Stimulated activated CD4-positive, alpha-beta T cell treated with anti-CD3 and anti-CD28 coated beads, Interleukin-1b, Interleukin-23, amount 100 ng/mL, for 1 hour (primary cell): ENCODE measurements around the gene SVOP.
"Not testable (repeated sequence)": the region's sequence is repeated elsewhere in the genome, so short reads cannot be mapped to it uniquely, and the experiment has no call there.

Source experiments
- DNase-seq, 2 donors: peaks; one replicate each; pipeline ENCODE4 v3.0.0-alpha.2; 2020; ENCODE audit warnings: low read depth in 2 of 2

SVOP gene

DNA sequence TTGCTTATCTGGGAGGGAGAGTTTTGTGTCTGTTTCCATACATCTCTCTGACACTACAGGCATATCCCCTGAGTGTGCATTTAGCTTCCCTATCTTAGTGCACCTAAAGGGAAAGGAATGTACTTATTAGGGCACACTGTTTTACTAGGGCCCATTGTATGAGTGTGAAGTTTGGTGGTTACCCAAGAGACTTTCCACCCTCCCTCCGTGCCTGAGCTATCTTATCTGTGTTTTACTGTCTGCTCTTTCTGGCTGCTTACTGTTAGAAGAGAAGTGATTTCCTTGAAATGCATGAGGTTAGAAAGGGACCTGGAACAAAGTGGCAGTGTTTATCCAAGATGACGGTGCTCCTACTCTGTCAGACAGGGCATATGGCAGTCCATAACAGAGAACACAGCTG is 8.5 kb upstream of the SVOP start:
- no peak for DNase-seq

DNA sequence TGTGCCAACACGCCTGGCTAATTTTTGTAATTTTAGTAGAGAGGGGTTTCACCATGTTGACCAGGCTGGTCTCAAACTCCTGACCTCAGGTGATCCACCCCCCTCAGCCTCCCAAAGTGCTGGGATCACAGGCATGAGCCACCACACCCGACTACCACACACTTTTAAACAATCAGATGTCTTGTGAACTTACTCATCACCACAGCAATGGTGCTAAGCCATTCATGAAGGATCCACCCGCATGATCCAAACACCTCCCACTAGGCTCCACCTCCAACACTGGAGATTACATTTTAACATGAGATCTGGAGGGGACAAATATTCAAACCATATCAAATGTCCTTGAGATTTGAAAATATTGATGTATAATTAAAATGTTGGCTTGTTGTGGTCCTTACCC is 7.8 kb upstream of the SVOP start:
- not testable (repeated sequence) for DNase-seq

DNA sequence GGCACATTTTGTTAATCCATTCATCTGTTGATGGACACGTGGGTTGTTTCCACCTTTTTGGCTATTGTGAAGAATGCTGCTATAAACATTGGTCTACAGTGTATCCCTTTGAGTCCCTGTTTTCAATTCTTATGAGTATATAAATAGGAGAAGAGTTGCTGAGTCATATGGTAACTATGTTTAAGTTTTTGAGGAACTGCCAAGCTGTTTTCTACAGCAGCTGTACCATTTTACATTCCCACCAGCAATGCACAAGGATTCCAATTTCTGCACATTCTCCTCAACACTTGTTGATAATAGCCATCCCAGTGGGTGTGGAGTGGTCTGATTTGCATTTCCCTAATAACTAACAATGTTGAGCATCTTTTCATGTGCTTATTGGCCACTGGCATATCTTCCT is 6.9 kb upstream of the SVOP start:
- no peak for DNase-seq

DNA sequence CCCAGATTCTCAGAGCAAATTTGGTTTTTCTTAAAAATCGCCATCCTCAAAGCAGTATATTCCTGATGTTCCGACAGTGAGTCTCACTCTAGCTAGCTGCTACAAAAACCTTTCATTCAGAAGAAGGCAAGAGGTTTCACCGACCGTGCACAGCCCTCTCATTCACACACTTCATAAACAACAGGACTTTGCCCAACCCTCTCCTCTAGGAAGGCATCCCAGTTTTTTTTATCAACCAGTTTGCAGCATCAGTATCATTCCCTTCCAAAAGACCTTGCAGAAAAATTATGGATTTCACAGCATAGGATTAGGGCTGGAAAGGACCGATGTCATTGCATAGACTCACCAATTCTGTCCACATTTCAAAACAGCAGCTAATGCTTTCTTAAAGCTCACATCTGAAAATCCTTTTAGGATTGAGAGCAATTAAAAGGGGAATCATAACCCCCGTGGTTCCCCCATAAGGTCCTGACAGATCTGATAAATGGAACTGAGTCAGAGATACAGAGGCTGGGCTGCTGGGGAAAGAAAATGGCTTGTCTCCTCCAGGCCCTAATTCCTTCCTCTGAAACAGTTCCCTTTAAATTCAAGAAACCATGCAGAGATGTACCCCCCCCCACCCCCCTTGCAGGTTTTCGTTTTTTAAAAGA is 597 bp downstream of the SVOP start:
- DNase-seq = no peak

DNA sequence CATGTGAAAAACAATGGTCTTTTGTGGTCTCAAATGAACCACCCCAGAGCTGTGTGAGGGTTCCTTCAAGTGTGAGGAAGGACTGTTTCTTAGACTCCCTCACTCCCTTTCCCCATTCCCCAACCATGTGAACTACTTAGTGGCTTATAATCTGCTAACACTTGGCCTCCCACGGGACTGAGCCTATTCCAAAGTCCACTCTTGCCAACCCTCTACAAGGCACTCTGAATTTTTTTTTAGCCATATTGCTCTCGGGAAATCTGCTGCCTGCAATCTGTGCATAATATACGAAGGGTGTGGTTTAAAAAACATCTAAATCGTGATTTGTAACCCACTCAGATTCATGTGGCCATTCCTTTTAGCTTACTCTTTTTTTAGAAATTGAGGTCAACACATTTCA is 2.6 kb downstream of the SVOP start:
- DNase-seq = no peak

DNA sequence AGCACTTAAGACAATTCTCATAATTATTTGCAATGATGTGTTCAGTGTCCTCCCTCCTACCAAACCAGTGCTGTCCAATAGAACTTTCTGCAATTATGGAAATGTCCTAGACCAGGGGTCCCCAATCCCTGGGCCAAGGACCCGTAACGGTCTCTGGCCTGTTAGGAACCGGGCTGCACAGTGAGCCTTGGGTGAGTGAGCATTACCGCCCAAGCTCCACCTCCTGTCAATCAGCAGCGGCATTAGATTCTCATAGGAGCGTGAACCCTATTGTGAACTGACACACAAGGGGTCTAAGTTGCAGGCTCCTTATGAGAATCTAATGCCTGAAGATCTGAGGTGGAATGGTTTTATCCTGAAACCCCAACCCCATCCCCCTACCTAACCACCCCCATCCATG is 3.9 kb downstream of the SVOP start:
- DNase-seq = no peak

DNA sequence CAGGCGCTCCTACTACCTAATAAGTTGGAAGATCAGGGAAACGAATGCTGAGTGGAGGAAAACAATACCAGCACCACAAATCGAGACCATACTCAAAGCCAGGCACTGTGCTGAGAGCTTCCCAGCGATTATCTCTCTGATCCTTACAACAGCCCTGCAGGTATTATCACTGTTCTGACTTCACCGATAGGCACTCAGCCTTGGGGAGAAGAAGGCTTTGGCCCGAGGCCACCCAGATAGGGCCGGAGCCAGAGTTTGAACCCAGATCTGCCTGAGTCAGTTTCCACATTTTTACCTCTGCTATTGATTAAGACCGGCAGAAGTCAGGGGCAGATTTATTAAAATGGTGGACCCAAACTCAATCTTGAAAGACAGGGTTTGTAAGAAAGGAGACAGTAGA is 4.9 kb downstream of the SVOP start:
- DNase-seq = no peak

DNA sequence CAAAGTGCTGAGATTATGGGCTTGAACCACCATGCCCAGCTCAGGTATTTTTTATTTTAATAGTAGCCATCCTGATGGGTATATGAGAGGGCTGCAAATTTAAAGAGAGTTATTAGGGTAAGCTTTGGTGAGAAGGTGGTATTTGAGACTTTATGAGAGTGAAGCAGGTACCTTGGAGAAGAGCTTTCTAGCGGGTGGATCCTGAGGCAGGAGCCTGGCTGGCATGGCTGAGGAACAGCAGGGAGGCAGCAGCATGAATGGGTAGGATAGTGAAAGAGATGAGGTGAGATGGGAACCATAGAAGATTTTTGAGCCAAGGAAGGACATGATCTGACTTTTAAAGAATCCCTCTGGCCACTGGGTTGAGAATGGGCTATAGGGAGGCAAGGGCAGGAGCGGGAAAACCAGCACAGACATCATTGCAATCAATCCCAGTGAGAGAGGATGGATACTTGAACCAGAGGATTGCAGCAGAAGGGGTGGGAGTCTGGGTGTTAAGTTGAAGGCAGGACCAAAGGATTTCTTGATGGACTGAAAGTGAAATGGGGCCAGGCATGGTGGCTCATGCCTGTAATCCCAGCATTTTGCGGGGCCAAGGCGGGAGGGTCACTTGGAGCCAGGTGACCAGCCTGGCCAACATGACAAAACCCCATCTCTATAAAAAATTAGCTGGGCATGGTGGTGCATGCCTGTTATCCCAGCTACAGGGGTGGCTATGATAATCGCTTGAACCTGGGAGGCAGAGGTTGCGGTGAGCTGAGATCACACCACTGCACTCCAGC is 5.7 kb downstream of the SVOP start:
- no peak for DNase-seq

DNA sequence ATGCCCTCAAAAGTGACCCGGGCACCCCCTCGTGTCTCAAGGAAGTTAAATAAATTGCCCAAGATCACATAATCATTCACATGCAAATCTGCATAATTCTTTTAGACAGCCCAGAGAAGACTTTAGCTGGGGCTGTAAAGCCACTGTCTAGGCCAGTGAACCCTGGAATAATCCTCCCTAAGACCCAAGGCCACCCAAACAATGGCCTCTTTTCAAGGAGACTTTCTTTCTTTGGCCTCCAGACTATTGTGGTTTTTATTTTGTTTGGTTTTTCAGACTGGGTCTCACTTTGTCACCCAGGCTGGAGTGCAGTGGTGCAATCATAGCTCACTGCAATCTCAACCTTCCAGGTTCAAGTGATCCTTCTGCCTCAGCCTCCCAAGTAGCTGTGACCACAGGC is 10.6 kb downstream of the SVOP start:
- DNase-seq = no peak

DNA sequence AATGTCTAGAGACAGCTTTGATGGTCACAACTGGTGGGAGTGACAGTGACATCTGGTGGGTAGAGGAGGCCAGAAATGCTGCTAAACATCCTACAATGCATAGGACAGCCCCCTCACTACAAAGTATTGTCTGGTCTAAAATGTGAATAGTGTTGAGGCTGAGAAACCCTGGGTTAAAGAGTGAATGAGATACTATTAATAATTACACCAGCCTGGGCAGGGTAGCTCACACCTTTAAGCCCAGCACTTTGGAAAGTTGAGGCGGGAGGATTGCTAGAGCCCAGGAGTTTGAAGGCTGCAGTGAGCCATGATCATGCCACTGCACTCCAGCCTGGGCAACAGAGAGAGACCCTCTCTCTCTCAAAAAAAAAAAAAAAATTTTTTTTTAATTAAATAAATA is 11.1 kb downstream of the SVOP start:
- DNase-seq = no peak

DNA sequence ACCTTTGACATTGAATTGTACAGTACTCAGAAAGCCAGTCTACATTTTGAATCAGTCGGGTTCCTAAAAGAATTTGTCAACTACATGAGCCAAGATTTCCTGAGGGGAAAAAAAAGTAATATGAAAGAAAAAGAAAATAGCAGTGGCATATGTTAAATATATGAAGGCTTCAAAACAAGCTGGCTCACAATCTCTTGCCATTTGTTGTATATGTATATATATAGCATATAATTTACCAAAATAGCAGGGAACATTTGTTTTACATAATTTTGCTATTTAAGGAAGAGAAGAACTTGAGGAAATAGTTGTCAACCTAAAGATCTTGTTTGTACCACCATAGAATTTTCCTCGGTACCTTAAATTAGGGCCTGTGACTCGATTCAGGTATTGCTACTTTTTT is 16.9 kb downstream of the SVOP start:
- DNase-seq = no peak

DNA sequence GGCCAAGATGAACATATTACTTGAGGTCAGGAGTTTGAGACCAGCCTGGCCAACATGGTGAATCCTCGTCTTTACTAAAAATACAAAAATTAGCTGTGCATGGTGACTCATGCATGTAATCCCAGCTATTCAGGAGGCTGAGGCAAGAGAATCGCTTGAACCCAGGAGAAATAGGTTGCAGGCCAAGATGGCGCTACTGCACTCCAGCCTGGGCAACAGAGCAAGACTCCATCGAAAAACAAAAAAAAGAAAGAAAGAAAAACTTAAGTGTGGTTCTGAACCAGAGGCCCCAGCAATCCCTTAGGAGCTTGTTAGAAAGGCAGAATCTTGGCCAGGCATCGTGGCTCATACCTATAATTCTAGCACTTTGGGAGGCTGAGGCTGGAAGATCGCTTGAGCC is 24.5 kb downstream of the SVOP start:
- no peak for DNase-seq

DNA sequence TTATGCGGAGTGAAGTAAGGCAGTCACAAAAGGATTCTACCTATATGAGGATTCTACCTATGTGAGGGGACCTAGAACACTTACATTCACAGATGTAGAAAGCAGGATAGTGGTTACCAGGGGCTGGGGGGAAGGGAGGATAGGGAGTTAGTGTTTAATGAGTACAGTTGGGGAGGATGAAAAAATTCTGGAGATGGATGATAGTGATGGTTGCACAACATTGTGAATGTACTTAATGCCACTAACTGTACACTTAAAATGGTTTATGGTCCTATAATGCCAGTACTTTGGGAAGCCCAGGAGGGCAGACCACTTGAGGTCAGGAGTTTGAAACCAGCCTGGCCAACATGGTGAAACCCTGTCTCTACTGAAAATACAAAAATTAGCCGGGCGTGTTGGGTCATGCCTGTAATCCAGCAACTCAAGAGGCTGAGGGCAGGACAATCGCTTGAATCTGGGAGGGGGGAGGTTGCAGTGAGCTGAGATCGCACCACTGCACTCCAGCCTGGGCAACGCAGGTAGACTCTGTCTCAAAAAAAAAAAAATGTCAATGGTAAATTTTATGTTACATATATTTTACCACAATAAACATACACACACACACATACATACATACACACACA is 25.4 kb downstream of the SVOP start:
- DNase-seq = no peak

DNA sequence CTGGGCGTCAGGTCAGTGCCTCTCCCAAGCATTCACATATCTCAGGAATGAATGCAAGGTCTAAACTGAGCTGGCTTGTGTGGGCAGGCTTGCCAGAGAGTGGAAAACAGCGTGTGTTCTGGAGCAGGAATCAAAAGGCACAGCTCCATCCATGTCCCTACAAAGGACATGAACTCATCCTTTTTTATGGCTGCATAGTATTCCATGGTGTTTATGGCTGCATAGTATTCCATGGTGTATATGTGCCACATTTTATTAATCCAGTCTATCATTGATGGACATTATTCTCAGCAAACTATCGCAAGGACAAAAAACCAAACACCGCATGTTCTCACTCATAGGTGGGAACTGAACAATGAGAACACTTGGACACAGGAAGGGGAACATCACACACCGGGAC is 30.8 kb downstream of the SVOP start:
- not testable (repeated sequence) for DNase-seq

DNA sequence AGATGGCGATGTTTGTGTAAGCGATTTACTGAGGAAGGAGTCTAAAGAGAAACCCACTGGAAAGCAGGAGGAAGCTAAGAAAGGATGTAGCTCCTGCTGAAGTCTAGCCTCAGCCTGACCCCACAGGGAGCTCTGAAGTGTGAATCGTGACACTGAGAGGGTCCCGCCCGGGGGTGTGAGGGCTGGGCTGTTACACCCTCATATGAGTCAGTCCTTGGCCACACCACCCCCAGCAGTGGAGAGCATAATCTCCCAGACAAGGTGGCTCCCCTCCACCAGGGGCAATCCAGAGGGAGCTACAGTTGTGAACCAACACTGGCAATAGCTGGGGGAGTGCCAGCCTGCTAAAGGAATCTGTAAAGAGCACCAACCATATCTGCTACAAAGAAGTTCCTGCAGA is 31.5 kb downstream of the SVOP start:
- no peak for DNase-seq

DNA sequence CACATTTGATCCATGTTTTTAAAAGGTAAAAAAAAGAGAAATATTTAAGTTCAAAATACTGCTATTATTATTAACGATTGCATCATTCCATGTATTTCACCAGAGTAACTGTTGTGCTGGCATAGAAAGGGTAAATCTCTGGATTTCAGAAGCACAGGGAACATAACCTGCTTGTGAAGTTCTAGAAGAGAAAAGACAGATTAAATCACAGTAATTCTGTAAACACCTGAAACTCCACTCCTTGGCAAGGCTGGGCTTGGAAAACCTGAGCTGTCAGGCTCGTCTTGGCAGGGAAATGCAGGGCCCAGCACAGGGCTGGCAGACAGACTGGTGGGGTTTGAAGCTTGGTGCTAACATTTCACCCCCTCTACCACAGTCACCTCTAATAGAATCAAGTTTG is 35.1 kb downstream of the SVOP start:
- no peak for DNase-seq

DNA sequence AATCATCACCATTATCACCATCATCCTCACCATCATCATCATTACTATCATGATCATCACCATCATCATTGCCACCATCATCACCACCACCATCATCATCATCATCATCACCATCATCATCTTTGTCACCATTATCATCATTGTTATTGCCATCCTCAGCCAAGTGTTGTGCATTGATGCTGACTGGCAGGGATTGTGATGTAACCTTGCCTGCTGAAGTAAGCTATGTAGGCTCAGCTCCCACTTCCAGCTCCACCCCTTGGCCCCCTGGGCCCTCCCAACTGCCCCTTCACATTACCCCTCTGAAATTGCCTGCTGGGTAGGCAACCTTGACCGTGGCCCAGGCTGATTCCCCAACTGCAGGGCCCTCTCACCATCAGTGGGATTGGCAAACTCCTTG is 37.6 kb downstream of the SVOP start:
- DNase-seq = no peak

DNA sequence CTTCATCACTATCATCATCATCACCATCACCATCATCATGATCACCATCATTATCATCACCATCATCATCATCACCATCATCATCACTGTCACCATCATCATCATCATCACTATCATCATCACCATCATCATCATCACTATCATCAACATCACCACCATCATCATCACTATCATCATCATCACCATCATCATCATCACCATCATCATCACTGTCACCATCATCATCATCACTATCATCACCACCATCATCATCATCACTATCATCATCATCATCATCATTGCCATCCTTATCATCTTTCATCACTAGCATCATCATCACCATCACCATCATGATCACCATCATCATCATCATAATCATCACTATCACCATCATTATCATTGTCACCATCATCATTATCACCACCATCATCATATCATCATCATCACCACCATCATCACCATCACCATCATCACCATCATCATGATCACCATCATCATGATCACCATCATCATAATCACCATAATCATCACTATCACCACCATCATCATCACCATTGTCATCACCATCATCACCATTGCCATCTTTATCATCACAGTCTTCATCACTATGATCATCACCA is 38.1 kb downstream of the SVOP start:
- DNase-seq = no peak

DNA sequence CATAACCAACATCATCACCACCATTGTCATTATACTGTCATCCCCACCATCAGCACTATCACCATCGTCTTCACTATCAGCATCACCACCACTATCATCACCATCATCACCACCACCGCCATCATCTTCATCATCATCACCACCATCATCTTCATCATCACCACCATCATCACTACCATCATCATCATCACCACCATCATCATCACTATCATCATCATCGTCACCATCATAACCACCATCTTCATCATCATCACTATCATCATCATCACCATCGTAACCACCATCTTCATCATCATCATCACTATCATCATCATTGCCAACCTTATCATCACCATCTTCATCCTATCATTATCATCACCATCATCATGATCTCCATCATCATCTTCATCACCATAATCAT is 39.0 kb downstream of the SVOP start:
- DNase-seq = no peak

DNA sequence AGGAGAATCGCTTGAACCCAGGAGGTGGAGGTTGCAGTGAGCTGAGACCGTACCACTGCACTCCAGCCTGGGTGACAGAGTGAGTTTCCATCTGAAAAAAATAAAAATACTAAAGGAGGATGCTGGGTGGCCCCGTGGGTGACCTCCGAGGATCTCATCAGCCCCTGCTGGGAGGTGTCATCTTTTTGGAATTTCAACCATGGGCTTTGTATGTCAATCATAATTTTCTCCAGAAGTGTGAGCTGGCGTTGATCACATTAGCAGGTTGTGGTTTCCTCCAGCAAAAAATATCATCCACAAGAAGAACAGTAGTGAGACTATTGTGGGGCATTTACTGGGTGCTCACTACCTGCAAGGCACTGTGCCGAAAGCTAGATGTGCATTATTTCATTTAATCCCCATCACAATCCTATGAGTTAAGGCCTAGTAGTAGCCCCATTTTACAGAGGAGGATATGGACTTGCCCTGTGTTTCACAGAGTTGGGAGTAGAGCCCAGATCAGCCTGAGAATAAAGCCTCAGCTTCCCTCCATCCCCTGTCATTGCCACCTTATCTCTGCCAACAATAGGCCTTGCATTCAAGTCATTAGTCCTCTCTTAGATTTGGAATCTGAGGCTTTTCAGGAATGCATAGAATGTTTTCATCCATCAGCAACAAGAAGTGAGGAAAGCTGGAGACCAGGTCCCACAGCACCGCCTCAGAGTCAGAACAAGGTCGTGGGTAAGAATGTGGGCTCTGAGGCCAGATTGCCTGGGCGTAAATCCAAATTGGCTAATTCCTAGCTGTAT is 39.8 kb downstream of the SVOP start:
- DNase-seq = no peak

DNA sequence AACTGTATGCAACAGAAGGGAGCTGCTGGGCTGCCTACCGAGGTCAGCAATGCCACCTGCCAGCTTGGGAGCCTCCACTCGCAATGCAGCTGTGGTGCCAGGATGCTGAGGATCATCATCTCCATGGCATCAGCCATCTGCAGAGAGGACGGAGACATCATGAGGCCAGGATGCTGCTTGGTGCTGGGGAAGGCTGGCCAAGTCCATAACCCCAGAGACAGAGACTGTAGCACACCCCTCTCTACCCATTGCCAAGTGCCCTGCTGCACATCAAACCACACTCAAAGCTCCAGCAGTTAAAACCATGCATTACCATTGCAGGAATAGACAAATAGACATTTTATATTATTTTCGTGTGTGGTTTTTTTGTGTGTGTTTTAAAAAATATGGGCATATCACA is 43.5 kb downstream of the SVOP start:
- no peak for DNase-seq

DNA sequence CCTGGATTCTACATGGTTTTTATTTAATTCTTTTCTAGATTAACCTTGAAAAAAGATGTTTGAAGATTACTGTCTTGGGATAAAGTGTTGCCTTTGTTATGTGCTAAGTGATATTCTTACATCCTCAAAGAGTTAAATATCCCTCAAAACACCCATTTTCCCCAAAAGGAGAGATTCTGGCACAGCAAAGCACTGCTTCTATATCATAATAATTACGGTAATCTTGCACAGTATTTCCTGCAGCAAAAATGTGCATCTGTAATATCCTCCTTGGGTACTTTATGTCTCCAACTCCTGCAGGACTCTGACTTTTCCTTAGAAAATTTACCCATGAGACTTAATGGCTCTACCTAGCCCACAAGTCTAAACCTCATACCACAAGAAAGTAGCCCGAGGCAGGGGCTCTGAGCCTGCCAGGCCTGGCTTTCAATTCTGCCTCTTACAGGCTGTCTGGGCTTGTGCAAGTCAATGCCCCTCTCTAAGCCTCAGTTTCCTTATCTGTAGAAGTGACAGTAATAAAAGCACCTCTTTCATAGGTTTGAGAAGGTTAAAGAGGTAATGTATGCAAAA is 45.8 kb downstream of the SVOP start:
- DNase-seq = no peak
